Heart left ventricle (tissue), 13 donors: ENCODE results near the gene CFAP221.

Experiments used
- CTCF ChIP-seq, 12 donors: fragments of 200-600 bp; sonication (generic) in 4 of 12; IDR thresholded peaks; one replicate each; pipeline versions ENCODE4 v1.5.0 to v1.8.0; 2018 to 2022; ENCODE audit warnings: antibody characterized with exemption in 12 of 12, mild to moderate bottlenecking in 5 of 12
- POLR2A ChIP-seq, 2 donors: fragments of 450-650 bp; IDR thresholded peaks; one replicate each; pipeline ENCODE4 v1.6.1; 2017; ENCODE audit warnings: antibody characterized with exemption in 2 of 2, mild to moderate bottlenecking in 2 of 2, moderate library complexity in 2 of 2
- donor health status: ischemic (EF 13 %, LVEDD 7.1; RV severe dilation, severe dysfunction).
- donor health status: DM: no; HTN: yes; CAD: no.
- donor health status: DM: no; HTN: no; CAD: no.
- donor health status: ischemic (EF 25% LVEDD 6.9; RV normal size, moderate dysfunction).
- donor health status: ischemic (EF 25% LVEDD 5.7; RV mildly dilated, moderate dysfunction).
- donor health status: ischemic (EF 35%, LVEDD 5.7; RV mildly dilated, moderate dysfunction).
- donor health status: nonischemic (EF 11% LVEDD 7.7; RV severe dilation, severe dysfunction).
- donor health status: DM: yes; HTN: yes; CAD: no.
- donor health status: PGD.
- donor health status: ischemic (EF 29% LVEDD 5.4; RV normal size, mild dysfunction).
- donor health status: nonischemic (EF 23%, LVEDD 6.1; RV moderate dilation, normal function).

- TF ChIP-seq CTCF (IDR thresholded peaks at IDR 0.05) (no peak), POLR2A (IDR thresholded peaks at IDR 0.05) (no peak)
These were observed 41.8 kb downstream of the CFAP221 start for GRCh38 chr2:119586085-119586484.
